Heart right ventricle (tissue), 16 donors: ENCODE results near the gene FAM3C. TPM values are rescaled to one million over a fixed set of nuclear protein-coding genes. Genes with fewer than 3 reads are reported as not detected.

Experiments
- ATAC-seq, 8 donors: fragments of 200-7000 bp; cut with Tn5 transposase; one replicate each; pipeline ENCODE4 v1.9.1; 2020; ENCODE audit warnings: mild to moderate bottlenecking in 8 of 8, moderate library complexity in 8 of 8, moderate number of reproducible peaks in 1 of 8
- DNase-seq, 2 donors: peaks; one replicate each; pipeline ENCODE4 v3.0.0-alpha.2; 2020
- H3K27ac ChIP-seq, 10 donors: fragments of 200-600 bp; sonication (generic) in 2 of 10; one replicate each; pipeline versions ENCODE4 v1.5.0 to v1.8.0; 2020 to 2022; ENCODE audit warnings: mild to moderate bottlenecking in 3 of 10
- H3K27me3 ChIP-seq, 7 donors: fragments of 200-600 bp; one replicate each; pipeline ENCODE4 v1.8.0; 2021 to 2022; ENCODE audit warnings: mild to moderate bottlenecking in 2 of 7
- H3K36me3 ChIP-seq, 9 donors: fragments of 200-600 bp; sonication (generic) in 1 of 9; one replicate each; pipeline versions ENCODE4 v1.5.0 to v1.8.0; 2020 to 2022; ENCODE audit warnings: mild to moderate bottlenecking in 2 of 9
- H3K4me1 ChIP-seq, 9 donors: fragments of 200-600 bp; sonication (generic) in 1 of 9; one replicate each; pipeline versions ENCODE4 v1.5.0 to v1.8.0; 2020 to 2022; ENCODE audit warnings: mild to moderate bottlenecking in 4 of 9
- H3K4me3 ChIP-seq, 10 donors: fragments of 200-600 bp; sonication (generic) in 2 of 10; one replicate each; pipeline versions ENCODE4 v1.5.0 to v1.8.0; 2020 to 2022; ENCODE audit warnings: mild to moderate bottlenecking in 7 of 10, moderate library complexity in 2 of 10
- H3K9me3 ChIP-seq, 11 donors: fragments of 200-600 bp in 10 of 11; sonication (generic) in 2 of 11; one replicate each; pipeline versions ENCODE4 v1.5.0 to v1.8.0; 2013 to 2022; ENCODE audit warnings: mild to moderate bottlenecking in 2 of 11, control low read depth in 1 of 11, moderate library complexity in 1 of 11
- CTCF ChIP-seq, 9 donors: fragments of 200-600 bp; sonication (generic) in 2 of 9; IDR thresholded peaks; one replicate each; pipeline versions ENCODE4 v1.5.0 to v1.8.0; 2021 to 2022; ENCODE audit warnings: antibody characterized with exemption in 9 of 9, mild to moderate bottlenecking in 5 of 9, moderate library complexity in 1 of 9
- WGBS, 2 donors: extraction: QIAGEN DNeasy Blood & Tissue Kit; methylation state at CpG; one replicate each; pipeline ENCODE4 v1.1.7; 2013; ENCODE audit warnings: inconsistent platforms in 1 of 2; 5-methylcytosine and 5-hydroxymethylcytosine counted together
- intact Hi-C, 10 donors: fragments of 100-400 bp; cut with DNase I; formaldehyde crosslinking; loops; one replicate each; pipeline versions ENCODE4 v1.11.1 to v1.14.2; 2022
- polyA plus RNA-seq, 2 donors: library from polyadenylated mRNA; stranded (reverse); fragments of 200-250 nt; gene quantifications; one replicate each; pipeline ENCODE4 v1.2.3, GENCODE V29; 2013
- total RNA-seq, 10 donors: library from RNA; stranded (reverse); fragmentation: NEBNext Ultra II Directional in 3 of 10; extraction: Animal tissue kit (Norgen Biotek cat#: 25700) in 3 of 10; gene quantifications; one replicate each; pipeline versions ENCODE4 v1.2.1 to v1.2.4, GENCODE V29; 2021 to 2023
- donor health status: Arrhythmogenic right ventricular cardiomyopathy.
- donor health status: ischemic (EF 13 %, LVEDD 7.1; RV severe dilation, severe dysfunction).
- donor health status: healthy with polysubstance abuse.
- donor health status: DM: no; HTN: yes; CAD: no.
- donor health status: DM: no; HTN: no; CAD: no.
- donor health status: ischemic (EF 25% LVEDD 6.9; RV normal size, moderate dysfunction).
- donor health status: ischemic (EF 25% LVEDD 5.7; RV mildly dilated, moderate dysfunction).
- donor health status: healthy.
- donor health status: DM: yes; HTN: yes; CAD: no.
- donor health status: Ischemic cardiomyopathy.
- donor health status: ischemic (EF 35%, LVEDD 5.7; RV mildly dilated, moderate dysfunction).
- donor health status: nonischemic (EF 11% LVEDD 7.7; RV severe dilation, severe dysfunction).
- donor health status: DM: yes; HTN: yes; CAD: no.
- donor health status: PGD.
- donor health status: ischemic (EF 29% LVEDD 5.4; RV normal size, mild dysfunction).
- donor health status: nonischemic (EF 23%, LVEDD 6.1; RV moderate dilation, normal function).

Gene FAM3C
- total and polyA plus RNA-seq, 12 donors: 16.5 to 60.8 (median 43.0) TPM

GRCh38 chr7:121313220-121313792 is 82.8 kb downstream of the FAM3C start:
- no peak overlapping the region for H3K4me3 ChIP-seq
- no peaks in the 10 kb centered on the region for H3K36me3 ChIP-seq
- H3K9me3 ChIP-seq: peaks cover 0 to 6% (median 0%) of the 10 kb centered on the region in 11 donors
- intact Hi-C loops: no loop called here
- peaks cover 0 to 5% (median 0%) of the 10 kb centered on the region in 7 donors for H3K27me3 ChIP-seq
- no peak overlapping the region for H3K27ac ChIP-seq
- 50 to 68% methylated on average over 3 of the region's 3 CpGs for WGBS, 2 donors
- ATAC-seq (no peak), DNase-seq (no peak)
- H3K4me1 ChIP-seq: no peaks in the 10 kb centered on the region
- no peak for TF ChIP-seq CTCF (IDR thresholded peaks at IDR 0.05)

- Histone ChIP-seq H3K9me3 (peaks cover 0 to 6% (median 0%) of the 10 kb centered on the region in 11 donors), H3K27ac (no peak overlapping the region), H3K27me3 (peaks cover 0 to 5% (median 0%) of the 10 kb centered on the region in 7 donors), H3K4me1 (no peaks in the 10 kb centered on the region), H3K36me3 (no peaks in the 10 kb centered on the region), H3K4me3 (no peak overlapping the region)
- ATAC-seq: no peak
- intact Hi-C loops: no loop called here
- WGBS, 2 donors: 51 to 54% methylated on average over 4 of the region's 4 CpGs
- no peak for DNase-seq
- TF ChIP-seq CTCF (IDR thresholded peaks at IDR 0.05): no peak
These were observed 89.0 kb downstream of the FAM3C start for GRCh38 chr7:121307021-121307574.

GRCh38 chr7:121306565-121306964 is 89.5 kb downstream of the FAM3C start:
- Histone ChIP-seq H3K27me3 (peaks cover 0 to 5% (median 0%) of the 10 kb centered on the region in 7 donors), H3K4me1 (no peaks in the 10 kb centered on the region), H3K27ac (no peak overlapping the region), H3K9me3 (peaks cover 0 to 6% (median 0%) of the 10 kb centered on the region in 11 donors), H3K4me3 (no peak overlapping the region), H3K36me3 (no peaks in the 10 kb centered on the region)
- no peak for TF ChIP-seq CTCF (IDR thresholded peaks at IDR 0.05)
- WGBS, 2 donors: 52 to 62% methylated on average over 3 of the region's 3 CpGs
- ATAC-seq (no peak), DNase-seq (no peak)
- intact Hi-C loops: no loop called here

- no peak overlapping the region for H3K4me3 ChIP-seq
- intact Hi-C loops: no loop called here
- no peak for TF ChIP-seq CTCF (IDR thresholded peaks at IDR 0.05)
- no peaks in the 10 kb centered on the region for H3K27me3 ChIP-seq
- DNase-seq (no peak), ATAC-seq (no peak)
- no peaks in the 10 kb centered on the region for H3K4me1 ChIP-seq
- no peaks in the 10 kb centered on the region for H3K36me3 ChIP-seq
- peaks cover 0 to 3% (median 0%) of the 10 kb centered on the region in 11 donors for H3K9me3 ChIP-seq
- H3K27ac ChIP-seq: no peak overlapping the region
- 84 to 87% methylated on average over 3 of the region's 3 CpGs for WGBS, 2 donors
These were observed 91.0 kb downstream of the FAM3C start for GRCh38 chr7:121305109-121305508.
